Activated T-helper 17 cell treated with anti-CD3 and anti-CD28 coated beads, Interleukin-2, amount 50 U/mL, for 72 hours (primary cell): ENCODE measurements around the gene SLC6A5. TPM values are rescaled to one million over a fixed set of nuclear protein-coding genes. Genes with fewer than 3 reads are reported as not detected.

ENCODE experiments used
- ATAC-seq: fragments of 150-1000 bp; cut with Tn5 transposase; replicated peaks from 2 replicates; pipeline ENCODE4 v1.10.0; 2021; ENCODE audit warnings: mild to moderate bottlenecking, moderate library complexity
- H3K27ac Mint-ChIP-seq: one replicate; pipeline ENCODE4 v1.8.0; 2022; ENCODE audit warnings: mixed read lengths
- H3K27me3 Mint-ChIP-seq: one replicate; pipeline ENCODE4 v1.8.0; 2022; ENCODE audit warnings: mixed read lengths
- H3K36me3 Mint-ChIP-seq: one replicate; pipeline ENCODE4 v1.8.0; 2022; ENCODE audit warnings: low read depth, mild to moderate bottlenecking, mixed read lengths
- H3K4me1 Mint-ChIP-seq: one replicate; pipeline ENCODE4 v1.8.0; 2022; ENCODE audit warnings: mixed read lengths
- H3K4me3 Mint-ChIP-seq: one replicate; pipeline ENCODE4 v1.8.0; 2022; ENCODE audit warnings: mild to moderate bottlenecking, mixed read lengths
- H3K9me3 Mint-ChIP-seq: one replicate; pipeline ENCODE4 v1.8.0; 2022; ENCODE audit warnings: mixed read lengths
- total RNA-seq, 2 donors: library from RNA; stranded (reverse); gene quantifications; one replicate each; pipeline ENCODE4 v1.2.3, GENCODE V29; 2022

The SLC6A5 gene
- total RNA-seq, 2 donors from 2014 or later = not detected

DNA sequence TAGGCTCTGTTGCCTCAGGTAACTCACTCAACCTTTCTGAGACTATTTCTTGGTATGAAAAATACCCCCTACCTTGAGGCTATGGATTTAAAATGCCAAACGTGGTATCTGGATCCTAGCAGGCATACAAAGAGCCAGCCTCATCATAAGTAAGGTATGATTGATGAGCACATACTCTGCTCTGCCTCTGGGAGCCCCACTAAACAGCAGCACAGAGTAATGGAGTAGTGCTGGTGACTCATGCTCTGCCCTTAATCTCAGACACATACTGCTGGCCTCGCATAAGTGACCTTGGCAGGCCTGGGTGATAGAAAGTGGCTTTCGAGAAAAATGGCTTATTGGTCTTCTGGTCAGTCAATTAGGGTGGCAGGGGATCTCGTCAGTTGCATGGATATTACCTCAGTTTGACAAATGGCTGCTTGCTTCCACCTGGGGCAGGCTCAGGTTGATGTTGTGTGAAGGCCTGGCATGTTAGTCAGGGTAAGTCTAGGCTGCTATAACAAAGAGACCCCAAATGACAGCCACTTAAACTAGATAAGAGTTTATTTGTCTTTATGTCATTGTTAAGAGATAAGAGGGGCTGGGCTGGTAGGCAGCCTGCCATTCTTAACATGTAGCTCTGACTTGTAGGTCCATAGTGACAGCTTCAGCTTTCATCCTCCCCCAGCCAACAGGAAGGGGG, 15.2 kb upstream of the SLC6A5 start:
- no peaks in the 10 kb centered on the region for H3K36me3 Mint-ChIP-seq
- ATAC-seq = no peak
- no peak overlapping the region for H3K27ac Mint-ChIP-seq
- no peaks in the 10 kb centered on the region for H3K9me3 Mint-ChIP-seq
- H3K4me1 Mint-ChIP-seq = no peaks in the 10 kb centered on the region
- H3K27me3 Mint-ChIP-seq = peaks cover 14% of the 10 kb centered on the region
- H3K4me3 Mint-ChIP-seq = no peak overlapping the region

DNA sequence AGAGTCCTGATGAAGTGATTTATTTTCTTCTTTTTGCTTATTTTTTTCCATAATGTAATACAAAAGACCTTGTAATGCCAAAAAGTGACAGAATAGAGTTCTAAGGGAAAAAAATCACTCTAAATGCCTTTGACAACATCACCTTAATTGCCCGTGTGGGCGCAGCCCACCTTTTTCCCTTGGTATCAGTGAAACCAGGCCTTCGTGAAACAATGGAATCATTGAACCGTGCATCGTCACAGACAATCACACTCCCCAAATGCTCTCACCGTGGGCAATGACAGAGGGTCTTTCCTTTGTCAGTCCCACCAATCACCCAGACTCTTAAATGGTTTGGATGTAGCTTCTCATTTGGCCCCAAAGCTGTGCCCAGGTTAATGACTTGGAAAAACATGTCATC, 9.6 kb upstream of the SLC6A5 start:
- no peaks in the 10 kb centered on the region for H3K36me3 Mint-ChIP-seq
- H3K9me3 Mint-ChIP-seq = no peaks in the 10 kb centered on the region
- ATAC-seq = no peak
- H3K4me3 Mint-ChIP-seq = no peak overlapping the region
- no peaks in the 10 kb centered on the region for H3K4me1 Mint-ChIP-seq
- H3K27me3 Mint-ChIP-seq = peaks cover 26% of the 10 kb centered on the region
- H3K27ac Mint-ChIP-seq = no peak overlapping the region

DNA sequence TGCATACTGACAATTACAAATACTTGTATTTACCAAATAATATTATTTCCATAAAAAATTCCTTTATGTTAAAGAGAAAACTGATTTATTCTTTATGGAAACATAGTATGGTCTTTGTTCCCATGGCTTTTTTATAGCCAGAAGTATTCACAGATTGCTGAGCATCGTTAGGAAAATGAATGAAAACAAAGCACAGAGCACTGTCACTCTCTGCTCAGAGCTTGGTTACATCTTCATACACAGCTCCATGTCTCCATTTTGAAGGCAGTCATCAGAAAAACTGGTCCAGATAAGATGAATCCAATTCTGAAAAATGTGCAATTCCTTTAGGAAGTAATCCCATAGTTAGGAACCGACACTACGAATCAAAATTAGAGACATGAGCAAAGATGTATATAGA, 9.0 kb upstream of the SLC6A5 start:
- Mint-ChIP-seq H3K27ac (no peak overlapping the region), H3K9me3 (no peaks in the 10 kb centered on the region)

DNA sequence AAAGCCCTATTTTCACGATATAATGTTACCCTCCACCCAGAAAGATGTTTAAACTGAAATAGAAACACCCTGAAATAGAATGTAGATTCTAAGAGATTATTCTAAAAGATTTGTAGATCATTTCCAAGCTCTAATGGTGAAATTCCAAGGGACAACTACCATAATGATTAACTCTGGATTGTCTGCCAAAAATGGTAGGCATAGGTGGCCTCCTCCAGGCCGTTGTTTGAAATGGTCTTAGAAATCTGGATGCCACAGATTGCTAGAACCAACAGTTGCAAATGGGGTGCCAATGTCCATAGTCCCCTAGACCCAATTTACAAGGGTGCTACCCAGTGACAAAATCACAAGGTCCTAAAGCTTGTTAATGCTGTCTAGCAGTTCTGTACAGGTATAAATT, 6.7 kb upstream of the SLC6A5 start:
- H3K4me1 Mint-ChIP-seq = no peaks in the 10 kb centered on the region
- no peaks in the 10 kb centered on the region for H3K36me3 Mint-ChIP-seq
- peaks cover 45% of the 10 kb centered on the region for H3K27me3 Mint-ChIP-seq
- H3K4me3 Mint-ChIP-seq = no peak overlapping the region
- ATAC-seq = no peak
- H3K27ac Mint-ChIP-seq = no peak overlapping the region
- H3K9me3 Mint-ChIP-seq = no peaks in the 10 kb centered on the region

More for the DNA sequence above, 9.0 kb upstream of the SLC6A5 start:
- no peak for ATAC-seq
- Mint-ChIP-seq H3K36me3 (no peaks in the 10 kb centered on the region), H3K4me3 (no peak overlapping the region), H3K27me3 (peaks cover 32% of the 10 kb centered on the region), H3K4me1 (no peaks in the 10 kb centered on the region)

DNA sequence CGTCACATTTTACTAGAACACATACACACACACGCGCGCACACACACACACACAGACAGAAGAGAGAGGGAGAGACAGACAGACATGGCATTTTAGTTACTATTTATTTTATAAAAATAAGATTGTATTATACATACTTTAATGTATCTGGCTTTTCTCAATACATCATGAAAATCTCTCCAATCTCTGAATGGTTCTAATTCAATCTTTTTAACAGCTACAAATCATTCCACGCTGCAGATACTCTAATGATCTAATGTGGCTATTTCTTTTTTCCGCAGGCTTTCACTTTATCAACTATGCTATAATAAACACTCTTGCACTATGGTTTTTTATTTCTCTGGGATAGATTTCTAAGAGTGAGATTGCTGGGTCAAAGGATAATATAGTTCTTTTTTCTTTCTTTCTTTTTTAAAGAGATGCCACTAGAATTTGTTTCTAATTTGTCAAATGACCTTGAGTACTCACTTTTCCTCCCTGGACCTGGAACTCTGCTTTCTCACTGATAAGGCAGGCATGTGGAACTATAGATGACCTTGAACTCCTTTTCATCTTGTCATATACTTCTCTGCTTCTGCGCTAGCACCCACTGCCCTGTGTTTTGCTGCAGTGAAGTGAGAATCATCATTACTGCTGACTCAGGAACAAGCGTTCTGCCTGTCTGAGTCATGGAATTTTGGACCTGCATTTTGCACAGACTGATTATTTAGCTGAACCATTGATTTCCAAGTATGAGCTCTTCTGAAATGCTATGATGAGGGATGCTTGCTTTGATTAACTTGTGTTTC, 4.9 kb upstream of the SLC6A5 start:
- Mint-ChIP-seq H3K4me1 (no peaks in the 10 kb centered on the region), H3K36me3 (no peaks in the 10 kb centered on the region), H3K27me3 (peaks cover 45% of the 10 kb centered on the region), H3K27ac (no peak overlapping the region), H3K9me3 (no peaks in the 10 kb centered on the region), H3K4me3 (no peak overlapping the region)
- no peak for ATAC-seq

DNA sequence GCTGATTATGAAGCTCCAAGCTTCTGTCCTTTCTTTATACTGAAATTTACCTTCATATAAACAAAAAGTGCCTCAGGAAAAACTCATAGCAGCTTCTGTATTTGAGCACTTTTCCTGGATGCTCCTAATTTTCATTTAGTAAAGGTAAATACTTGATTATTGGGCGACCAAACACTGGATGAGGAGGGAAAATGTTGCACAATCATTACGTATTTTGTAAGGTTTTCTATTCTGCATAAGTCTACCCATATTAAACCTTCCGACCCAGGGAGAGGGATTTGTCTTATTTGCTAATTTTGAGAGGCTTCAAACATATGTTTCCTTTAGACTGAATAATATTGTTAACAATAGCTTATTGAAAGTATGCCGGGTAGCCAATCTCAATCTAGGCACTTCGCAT, 4.3 kb upstream of the SLC6A5 start:
- no peak overlapping the region for H3K4me3 Mint-ChIP-seq
- no peak for ATAC-seq
- peaks cover 51% of the 10 kb centered on the region for H3K27me3 Mint-ChIP-seq
- no peaks in the 10 kb centered on the region for H3K9me3 Mint-ChIP-seq
- H3K36me3 Mint-ChIP-seq = no peaks in the 10 kb centered on the region
- no peak overlapping the region for H3K27ac Mint-ChIP-seq
- H3K4me1 Mint-ChIP-seq = no peaks in the 10 kb centered on the region

DNA sequence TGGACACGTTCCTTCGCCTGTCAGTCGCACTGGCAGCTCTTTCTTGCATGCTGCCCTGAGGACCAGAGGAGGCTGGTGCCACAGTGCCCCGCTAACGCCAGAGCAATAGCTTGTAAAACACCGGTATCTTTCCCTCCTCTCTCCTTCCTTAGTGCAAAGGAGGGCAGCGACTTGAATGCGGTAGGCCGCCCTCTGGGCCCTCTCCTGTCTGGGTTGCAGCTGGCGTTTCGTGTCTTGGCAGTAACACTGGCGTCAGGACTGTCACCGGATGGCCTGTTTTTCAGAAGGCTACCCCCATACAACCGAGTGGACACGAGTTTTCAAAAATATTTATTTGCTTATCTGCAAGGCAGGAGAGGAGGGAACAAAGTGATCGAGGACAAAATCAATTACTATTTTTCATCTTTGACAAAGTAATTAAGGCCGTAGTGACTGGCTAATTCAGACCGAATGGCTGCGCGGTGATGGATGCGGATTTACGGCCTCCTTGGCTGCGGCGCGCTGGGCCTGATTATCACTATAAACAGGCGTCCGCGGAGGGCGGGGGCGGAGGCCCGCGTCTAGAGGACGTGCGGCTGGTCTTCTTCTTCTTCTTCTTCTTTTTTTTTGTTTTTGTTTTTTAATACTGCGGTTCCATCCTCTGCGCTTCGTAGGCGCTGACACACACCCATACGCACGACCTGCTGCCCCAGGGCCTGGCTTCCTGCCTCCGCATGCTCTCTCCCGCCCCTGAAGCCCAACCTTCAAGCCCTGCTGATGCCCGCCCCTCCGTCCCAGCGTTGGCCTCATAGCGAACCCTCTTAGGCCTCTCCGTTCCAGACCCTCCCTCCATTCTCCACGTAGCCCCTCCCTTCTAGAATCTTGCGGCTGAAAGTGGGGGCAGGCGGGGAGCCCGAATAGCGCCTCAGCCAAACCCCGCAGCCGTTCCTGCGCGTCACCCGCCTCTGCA, 2.9 kb upstream of the SLC6A5 start:
- ATAC-seq = no peak
- H3K27ac Mint-ChIP-seq = no peak overlapping the region
- H3K27me3 Mint-ChIP-seq = peaks cover 61% of the 10 kb centered on the region
- peaks cover 5% of the 10 kb centered on the region for H3K36me3 Mint-ChIP-seq
- no peaks in the 10 kb centered on the region for H3K4me1 Mint-ChIP-seq
- no peaks in the 10 kb centered on the region for H3K9me3 Mint-ChIP-seq
- H3K4me3 Mint-ChIP-seq = no peak overlapping the region

DNA sequence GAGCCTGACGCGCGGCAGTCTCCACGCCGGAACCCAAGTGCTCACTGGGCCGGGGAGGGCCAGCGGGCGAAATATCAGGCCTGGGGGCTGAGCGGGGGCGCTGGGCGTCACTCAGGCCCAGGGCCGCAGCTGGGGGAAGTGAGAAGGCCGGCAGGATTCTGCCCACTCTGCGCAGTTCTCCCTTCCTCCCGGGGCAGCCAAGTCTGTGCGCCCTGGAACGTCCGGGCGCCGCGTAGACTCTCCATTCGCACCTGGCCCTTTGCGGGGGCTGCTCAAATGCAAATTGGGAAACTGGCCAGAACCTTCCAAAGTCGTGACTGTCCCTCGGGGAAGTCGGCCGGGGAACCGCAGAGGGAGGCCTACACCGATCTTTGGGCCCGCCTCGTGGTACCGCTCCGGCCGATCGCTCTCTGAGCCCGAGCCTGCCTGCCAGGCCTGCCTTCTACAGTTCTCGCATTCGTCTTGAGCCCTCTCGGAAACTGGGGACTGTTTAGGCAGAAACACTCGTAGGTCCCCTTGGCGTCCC, 2.2 kb upstream of the SLC6A5 start:
- no peak overlapping the region for H3K27ac Mint-ChIP-seq
- no peak overlapping the region for H3K4me3 Mint-ChIP-seq
- no peak for ATAC-seq
- H3K36me3 Mint-ChIP-seq = peaks cover 5% of the 10 kb centered on the region
- no peaks in the 10 kb centered on the region for H3K9me3 Mint-ChIP-seq
- no peaks in the 10 kb centered on the region for H3K4me1 Mint-ChIP-seq
- H3K27me3 Mint-ChIP-seq = peaks cover 62% of the 10 kb centered on the region

DNA sequence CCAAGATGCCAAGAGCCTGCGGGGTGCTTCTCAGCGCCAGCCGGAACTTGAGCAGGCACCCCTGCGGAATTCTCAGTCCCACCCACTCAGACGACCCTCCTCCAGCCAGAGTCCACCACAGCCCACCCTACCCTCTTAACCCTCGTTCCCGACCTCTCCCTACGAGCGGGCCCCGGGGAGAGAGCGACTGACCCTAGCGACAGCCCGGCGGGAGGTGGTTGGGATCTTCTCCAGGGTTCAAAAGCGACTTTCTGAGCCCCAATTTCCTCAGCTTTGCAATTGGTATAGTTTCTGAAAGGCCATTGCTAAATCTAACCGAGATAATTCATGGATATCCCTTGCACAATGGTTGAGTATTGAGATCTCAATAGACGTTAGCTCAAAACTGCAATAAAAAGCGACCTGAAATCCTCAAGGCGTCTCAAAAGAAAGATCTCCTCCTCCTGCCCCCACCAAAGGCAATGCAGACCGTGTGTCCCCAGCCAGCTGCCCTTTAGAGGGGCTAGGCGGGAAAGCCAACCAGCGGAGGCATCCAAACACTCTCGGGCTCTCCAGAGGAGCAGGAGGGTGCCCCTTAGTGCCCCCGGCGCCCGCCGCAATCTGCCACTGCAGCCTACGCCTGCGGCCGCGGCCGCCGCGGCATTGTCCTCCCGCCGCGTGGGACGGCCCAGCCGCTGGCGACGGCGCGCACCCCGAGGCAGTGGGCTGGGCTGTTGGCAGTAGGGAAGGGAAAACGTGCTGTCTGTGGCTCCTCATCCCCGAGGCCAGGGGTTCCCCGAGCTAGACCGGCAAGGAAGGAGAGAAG, 1.5 kb upstream of the SLC6A5 start:
- H3K9me3 Mint-ChIP-seq = no peaks in the 10 kb centered on the region
- peaks cover 69% of the 10 kb centered on the region for H3K27me3 Mint-ChIP-seq
- no peak overlapping the region for H3K4me3 Mint-ChIP-seq
- no peaks in the 10 kb centered on the region for H3K4me1 Mint-ChIP-seq
- H3K36me3 Mint-ChIP-seq = peaks cover 5% of the 10 kb centered on the region
- H3K27ac Mint-ChIP-seq = no peak overlapping the region
- ATAC-seq = no peak

DNA sequence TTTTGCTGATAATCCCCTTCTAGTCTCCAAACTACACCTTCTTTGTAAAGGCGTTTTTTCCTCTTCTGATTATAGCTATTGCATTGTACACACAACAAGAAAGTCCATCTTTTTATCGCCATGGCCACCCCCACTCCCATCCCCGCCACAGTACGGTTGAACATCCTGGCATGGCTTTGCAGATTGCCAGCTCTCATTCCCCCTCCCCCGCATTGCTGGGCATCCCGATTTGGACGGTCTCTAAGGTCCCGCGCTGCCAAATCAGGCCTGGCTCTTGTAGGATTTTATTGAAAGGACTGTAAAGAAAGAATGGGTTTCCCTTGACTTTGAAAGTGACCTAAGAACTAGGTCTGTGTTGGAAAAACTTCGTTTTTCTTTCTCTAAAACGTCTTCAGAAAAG, 916 bp upstream of the SLC6A5 start:
- Mint-ChIP-seq H3K36me3 (peaks cover 5% of the 10 kb centered on the region), H3K27me3 (peaks cover 75% of the 10 kb centered on the region), H3K4me3 (no peak overlapping the region), H3K9me3 (no peaks in the 10 kb centered on the region), H3K27ac (no peak overlapping the region), H3K4me1 (no peaks in the 10 kb centered on the region)
- no peak for ATAC-seq

DNA sequence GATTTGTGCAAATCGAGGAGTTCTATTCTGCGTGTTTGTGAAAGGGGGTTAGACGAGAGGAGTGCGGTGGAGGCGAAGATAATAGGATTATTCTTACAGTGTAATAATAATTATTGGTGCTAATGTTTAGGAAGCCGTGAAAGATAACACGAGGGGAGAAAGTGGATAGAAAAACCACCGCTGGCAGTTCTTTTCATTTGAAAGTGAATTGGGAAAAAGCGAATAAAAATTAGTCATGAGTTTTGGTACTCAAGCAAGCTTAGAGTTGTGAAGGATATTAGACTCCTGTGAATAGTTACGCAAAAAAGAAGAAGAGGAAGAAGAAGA, 575 bp downstream of the SLC6A5 start:
- Mint-ChIP-seq H3K36me3 (peaks cover 5% of the 10 kb centered on the region), H3K9me3 (no peaks in the 10 kb centered on the region), H3K4me1 (no peaks in the 10 kb centered on the region), H3K27ac (no peak overlapping the region), H3K4me3 (no peak overlapping the region), H3K27me3 (peaks cover 75% of the 10 kb centered on the region)
- no peak for ATAC-seq

DNA sequence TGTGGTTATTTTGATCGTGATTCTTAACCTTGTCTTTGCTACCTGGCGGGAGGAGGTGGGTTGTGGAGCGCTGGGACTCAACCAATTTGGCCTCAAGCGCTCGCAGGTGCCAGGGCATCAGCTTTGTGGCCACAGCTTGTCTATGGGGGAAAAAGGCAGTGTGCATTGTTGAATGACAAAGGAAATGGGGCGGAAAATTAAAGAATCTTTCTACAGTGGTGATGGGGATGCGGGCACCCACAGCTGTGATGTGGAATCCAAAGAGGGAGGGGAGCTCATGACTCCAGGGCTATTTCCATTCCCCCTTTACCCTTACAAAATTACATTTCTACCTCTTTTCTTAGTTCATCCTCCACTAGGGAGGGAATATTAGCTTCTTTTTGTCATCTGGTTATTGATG, 1.1 kb downstream of the SLC6A5 start:
- Mint-ChIP-seq H3K4me1 (no peaks in the 10 kb centered on the region), H3K36me3 (peaks cover 5% of the 10 kb centered on the region), H3K27me3 (peaks cover 75% of the 10 kb centered on the region), H3K9me3 (no peaks in the 10 kb centered on the region), H3K4me3 (no peak overlapping the region), H3K27ac (no peak overlapping the region)
- ATAC-seq = no peak

DNA sequence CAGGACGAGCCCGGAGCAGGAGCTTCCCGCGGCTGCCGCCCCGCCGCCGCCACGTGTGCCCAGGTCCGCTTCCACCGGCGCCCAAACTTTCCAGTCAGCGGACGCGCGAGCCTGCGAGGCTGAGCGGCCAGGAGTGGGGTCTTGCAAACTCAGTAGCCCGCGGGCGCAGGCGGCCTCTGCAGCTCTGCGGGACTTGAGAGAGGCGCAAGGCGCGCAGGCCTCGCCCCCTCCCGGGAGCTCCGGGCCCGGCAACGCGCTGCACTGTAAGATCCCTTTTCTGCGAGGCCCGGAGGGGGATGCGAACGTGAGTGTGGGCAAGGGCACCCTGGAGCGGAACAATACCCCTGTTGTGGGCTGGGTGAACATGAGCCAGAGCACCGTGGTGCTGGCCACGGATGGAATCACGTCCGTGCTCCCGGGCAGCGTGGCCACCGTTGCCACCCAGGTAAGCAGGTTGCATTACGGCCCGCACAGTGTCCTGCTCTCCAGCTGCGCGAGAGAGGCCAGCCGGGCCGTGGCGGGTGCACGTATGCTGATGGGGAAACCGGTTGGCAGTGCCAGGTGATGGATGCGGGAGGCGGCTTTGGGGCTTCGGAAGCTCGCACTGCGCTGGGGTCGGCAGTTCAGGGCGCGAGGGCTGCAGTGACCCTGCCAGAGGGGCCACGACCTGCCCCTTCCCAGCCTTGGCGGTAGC, 2.0 kb downstream of the SLC6A5 start:
- ATAC-seq = no peak
- Mint-ChIP-seq H3K4me3 (no peak overlapping the region), H3K9me3 (no peaks in the 10 kb centered on the region), H3K27me3 (peaks cover 76% of the 10 kb centered on the region), H3K27ac (no peak overlapping the region), H3K36me3 (peaks cover 5% of the 10 kb centered on the region), H3K4me1 (no peaks in the 10 kb centered on the region)
